ENCODE measurements around the gene FGF14.

FGF14 gene

DNA sequence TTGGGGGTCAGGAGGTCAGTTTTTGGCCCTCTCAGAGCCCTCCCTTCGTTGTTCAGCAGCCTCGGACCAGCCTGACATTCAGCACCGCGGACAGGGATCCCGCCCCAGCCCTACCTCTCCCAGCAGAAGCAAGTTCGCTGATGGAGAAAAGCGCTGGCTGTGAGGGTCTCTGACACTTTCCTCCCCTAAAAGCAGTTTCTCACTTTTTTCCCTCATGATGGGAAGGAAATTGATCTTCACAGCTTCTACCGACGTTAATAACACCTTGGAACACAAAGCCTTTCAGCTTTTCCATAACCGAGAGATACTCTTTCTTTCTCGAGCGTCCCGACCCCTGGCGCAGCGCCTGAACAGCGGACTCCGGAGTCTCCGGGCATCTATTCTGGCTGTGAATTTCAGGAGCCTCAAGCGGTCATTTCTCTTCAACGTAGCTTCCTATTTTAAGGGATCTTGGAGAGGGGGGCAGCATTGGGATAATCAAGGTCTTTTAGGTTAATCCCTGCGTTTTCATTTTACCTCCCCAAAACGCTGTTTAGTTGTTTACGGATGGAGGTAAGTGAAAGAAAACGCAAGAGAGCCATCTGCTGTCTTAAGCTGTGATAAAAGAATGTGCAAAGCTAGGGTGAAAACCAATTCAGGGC, 482.2 kb downstream of the FGF14 start:
- Histone ChIP-seq H3K4me1 (ENCODE audit: control insufficient read depth in 1 of 2, insufficient read depth in 2 of 2, low read length in 2 of 2) (peaks cover 4 to 11% of the 10 kb centered on the region in 2 experiments), H2BK12ac (ENCODE audit: low read length) (no peak overlapping the region), H3K4me2 (ENCODE audit: low read length) (peak overlapping the region; percentile 46), H2BK5ac (ENCODE audit: low read depth, low read length, poor library complexity) (no peak overlapping the region), H3K27ac (ENCODE audit: low read depth, low read length) (no peak overlapping the region), H3K18ac (ENCODE audit: low read length) (no peak overlapping the region), H2AFZ (ENCODE audit: insufficient read depth, low read length, poor library complexity) (no peak overlapping the region), H3K14ac (ENCODE audit: low read length) (no peak overlapping the region), H3K36me3 (ENCODE audit: control insufficient read depth in 1 of 2, insufficient read depth in 2 of 2, low read length in 2 of 2) (no peaks in the 10 kb centered on the region), H4K12ac (ENCODE audit: low read depth, low read length) (no peak overlapping the region), H2AK5ac (ENCODE audit: low read length) (no peak overlapping the region), H3K79me2 (ENCODE audit: control insufficient read depth, insufficient read depth, low read length, poor library complexity) (no peaks in the 10 kb centered on the region), H4K8ac (ENCODE audit: low read depth, low read length) (no peak overlapping the region), H3K9ac (ENCODE audit: low read length) (no peak overlapping the region), H3K9me3 (ENCODE audit: insufficient read depth, low read depth, low read length) (peaks cover 2% of the 10 kb centered on the region), H3K23ac (ENCODE audit: low read length) (no peak overlapping the region), H2BK120ac (ENCODE audit: insufficient read depth, low read length, poor library complexity) (no peak overlapping the region), H3K27me3 (ENCODE audit: insufficient read depth, low read length) (peaks cover 36% of the 10 kb centered on the region), H4K91ac (ENCODE audit: low read depth, low read length) (no peak overlapping the region), H3K79me1 (ENCODE audit: low read length) (no peaks in the 10 kb centered on the region), H3K4me3 (ENCODE audit: low read depth, low read length) (no peak overlapping the region), H3K4ac (ENCODE audit: low read depth, low read length) (no peak overlapping the region)
- no CpG with 5 or more reads among the region's 24 CpGs for WGBS (ENCODE audit: extremely low coverage, insufficient coverage, insufficient read length)
- DNase-seq = no peak

DNA sequence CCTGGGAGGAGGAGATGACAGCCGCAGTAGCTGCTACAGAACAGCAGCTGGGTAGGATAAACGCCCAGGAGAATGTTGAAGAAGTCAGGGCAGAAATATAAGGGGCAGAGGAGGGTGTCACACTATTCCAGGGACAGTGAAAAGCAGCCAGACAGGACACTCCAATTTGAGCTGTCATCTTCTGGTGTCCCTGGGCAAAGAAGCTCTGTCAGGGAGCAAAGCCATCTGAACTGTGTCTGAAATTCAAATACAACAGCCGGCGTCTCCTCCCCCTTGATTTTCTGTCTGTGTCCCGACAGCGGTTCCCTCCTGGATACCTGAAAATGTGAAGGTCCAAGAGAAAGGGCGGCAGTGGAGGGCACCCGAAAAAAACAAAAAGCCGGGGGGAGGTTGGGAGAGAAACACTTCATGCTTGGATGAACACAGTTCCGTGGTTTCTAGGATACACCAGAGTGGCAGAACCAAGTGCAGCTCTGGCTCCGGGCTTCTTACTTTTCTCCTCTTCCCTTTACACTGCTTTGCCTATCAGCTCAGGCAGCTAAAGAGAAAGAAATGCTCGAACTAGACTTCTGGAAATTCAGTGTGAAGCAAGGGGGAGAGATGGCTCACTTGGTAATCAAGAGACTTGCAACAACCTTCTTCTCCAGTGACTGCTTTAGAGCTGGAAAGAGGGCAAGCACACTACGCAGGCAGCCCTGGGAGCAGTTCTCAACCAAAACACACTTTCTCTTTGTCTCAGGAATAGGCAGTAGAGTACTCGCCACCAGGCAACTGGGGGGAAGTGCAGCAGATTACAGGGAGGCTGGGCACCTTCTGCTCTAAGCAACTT, 483.8 kb downstream of the FGF14 start:
- H2BK12ac ChIP-seq (ENCODE audit: low read length) = no peak overlapping the region
- no peak overlapping the region for H3K27ac ChIP-seq (ENCODE audit: low read depth, low read length)
- no peak overlapping the region for H3K4ac ChIP-seq (ENCODE audit: low read depth, low read length)
- no peak overlapping the region for H2BK5ac ChIP-seq (ENCODE audit: low read depth, low read length, poor library complexity)
- H3K4me2 ChIP-seq (ENCODE audit: low read length) = no peak overlapping the region
- H4K8ac ChIP-seq (ENCODE audit: low read depth, low read length) = no peak overlapping the region
- no peak overlapping the region for H4K12ac ChIP-seq (ENCODE audit: low read depth, low read length)
- H3K36me3 ChIP-seq (ENCODE audit: control insufficient read depth in 1 of 2, insufficient read depth in 2 of 2, low read length in 2 of 2) = no peaks in the 10 kb centered on the region
- no peak overlapping the region for H3K18ac ChIP-seq (ENCODE audit: low read length)
- no peak overlapping the region for H2BK120ac ChIP-seq (ENCODE audit: insufficient read depth, low read length, poor library complexity)
- no peak overlapping the region for H2AFZ ChIP-seq (ENCODE audit: insufficient read depth, low read length, poor library complexity)
- H3K79me1 ChIP-seq (ENCODE audit: low read length) = no peaks in the 10 kb centered on the region
- peak overlapping the region; percentile 48 for H3K23ac ChIP-seq (ENCODE audit: low read length)
- no peaks in the 10 kb centered on the region for H3K79me2 ChIP-seq (ENCODE audit: control insufficient read depth, insufficient read depth, low read length, poor library complexity)
- H3K4me1 ChIP-seq (ENCODE audit: control insufficient read depth in 1 of 2, insufficient read depth in 2 of 2, low read length in 2 of 2) = peaks cover 4 to 11% of the 10 kb centered on the region in 2 experiments
- H4K91ac ChIP-seq (ENCODE audit: low read depth, low read length) = no peak overlapping the region
- H3K14ac ChIP-seq (ENCODE audit: low read length) = no peak overlapping the region
- no peak overlapping the region for H2AK5ac ChIP-seq (ENCODE audit: low read length)
- peaks cover 2% of the 10 kb centered on the region for H3K9me3 ChIP-seq (ENCODE audit: insufficient read depth, low read depth, low read length)
- no CpG with 5 or more reads among the region's 14 CpGs for WGBS (ENCODE audit: extremely low coverage, insufficient coverage, insufficient read length)
- no peak overlapping the region for H3K9ac ChIP-seq (ENCODE audit: low read length)
- H3K4me3 ChIP-seq (ENCODE audit: low read depth, low read length) = no peak overlapping the region
- peaks cover 36% of the 10 kb centered on the region for H3K27me3 ChIP-seq (ENCODE audit: insufficient read depth, low read length)
- no peak for DNase-seq

DNA sequence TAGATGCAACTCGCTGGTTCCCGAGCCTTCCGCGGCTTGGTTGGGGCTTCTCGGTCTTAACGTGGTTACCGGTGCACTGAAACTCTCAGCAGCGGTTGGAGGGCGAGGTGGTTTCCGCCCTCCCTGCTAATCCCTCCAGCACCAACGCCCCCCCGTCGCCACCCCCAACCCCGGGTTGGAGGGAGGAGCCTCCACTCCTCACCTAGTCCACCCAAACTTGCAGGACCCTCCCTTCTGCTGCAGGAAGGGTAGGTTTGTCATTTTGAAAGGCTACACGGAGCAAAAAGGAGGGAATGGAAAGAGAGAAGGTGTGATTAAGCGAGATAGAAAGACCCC, 484.4 kb downstream of the FGF14 start:
- Histone ChIP-seq H2AFZ (ENCODE audit: insufficient read depth, low read length, poor library complexity) (no peak overlapping the region), H3K23ac (ENCODE audit: low read length) (no peak overlapping the region)

DNA sequence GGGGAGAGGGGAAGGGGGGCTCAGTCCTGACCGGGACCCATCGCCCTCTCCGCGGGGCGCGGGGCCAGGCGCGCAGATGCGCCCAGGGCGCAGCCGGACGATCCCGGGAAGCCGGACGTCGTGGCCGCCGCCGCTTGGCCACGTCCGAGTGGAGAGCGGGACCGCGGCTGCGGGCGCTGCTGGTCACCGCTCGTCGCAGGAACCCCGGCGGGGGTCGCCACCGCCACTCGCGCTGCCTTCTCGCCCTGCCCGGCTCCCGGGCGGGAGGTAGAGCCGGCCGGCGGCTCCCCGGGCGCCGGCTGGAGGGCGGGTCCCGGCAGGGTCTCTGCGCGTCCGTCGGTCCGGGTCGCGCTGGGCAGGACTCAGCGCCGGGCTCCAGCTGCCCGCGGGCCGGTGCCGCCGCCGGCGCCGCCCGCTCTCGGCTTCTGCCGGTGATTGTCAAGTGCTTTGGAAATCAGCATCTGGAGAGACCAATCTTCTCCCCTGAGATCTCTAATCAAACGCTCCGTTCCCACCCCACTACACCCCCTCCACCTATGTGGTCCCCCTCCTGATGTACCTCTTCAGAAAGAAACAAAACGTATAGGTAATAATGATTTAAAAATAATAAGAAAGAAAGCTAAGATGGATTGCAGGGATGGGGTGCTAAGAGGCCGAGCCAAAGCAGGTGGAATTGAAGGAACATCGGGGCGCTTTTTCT, 484.9 kb downstream of the FGF14 start:
- no peaks in the 10 kb centered on the region for H3K79me1 ChIP-seq (ENCODE audit: low read length)
- H2AK5ac ChIP-seq (ENCODE audit: low read length) = no peak overlapping the region
- no peak overlapping the region for H3K14ac ChIP-seq (ENCODE audit: low read length)
- no peak overlapping the region for H3K9ac ChIP-seq (ENCODE audit: low read length)
- H2BK120ac ChIP-seq (ENCODE audit: insufficient read depth, low read length, poor library complexity) = no peak overlapping the region
- H3K36me3 ChIP-seq (ENCODE audit: control insufficient read depth in 1 of 2, insufficient read depth in 2 of 2, low read length in 2 of 2) = no peaks in the 10 kb centered on the region
- H2AFZ ChIP-seq (ENCODE audit: insufficient read depth, low read length, poor library complexity) = no peak overlapping the region
- H3K4me2 ChIP-seq (ENCODE audit: low read length) = peak overlapping the region; percentile 77
- H4K8ac ChIP-seq (ENCODE audit: low read depth, low read length) = no peak overlapping the region
- peaks cover 4 to 11% of the 10 kb centered on the region in 2 experiments for H3K4me1 ChIP-seq (ENCODE audit: control insufficient read depth in 1 of 2, insufficient read depth in 2 of 2, low read length in 2 of 2)
- no peaks in the 10 kb centered on the region for H3K79me2 ChIP-seq (ENCODE audit: control insufficient read depth, insufficient read depth, low read length, poor library complexity)
- H3K4ac ChIP-seq (ENCODE audit: low read depth, low read length) = no peak overlapping the region
- H2BK5ac ChIP-seq (ENCODE audit: low read depth, low read length, poor library complexity) = no peak overlapping the region
- H3K23ac ChIP-seq (ENCODE audit: low read length) = no peak overlapping the region
- no peak overlapping the region for H2BK12ac ChIP-seq (ENCODE audit: low read length)
- H3K9me3 ChIP-seq (ENCODE audit: insufficient read depth, low read depth, low read length) = peaks cover 2% of the 10 kb centered on the region
- H3K4me3 ChIP-seq (ENCODE audit: low read depth, low read length) = peak overlapping the region; percentile 43
- H3K27me3 ChIP-seq (ENCODE audit: insufficient read depth, low read length) = peaks cover 36% of the 10 kb centered on the region
- H4K91ac ChIP-seq (ENCODE audit: low read depth, low read length) = no peak overlapping the region
- H3K18ac ChIP-seq (ENCODE audit: low read length) = no peak overlapping the region
- H4K12ac ChIP-seq (ENCODE audit: low read depth, low read length) = no peak overlapping the region
- DNase-seq = no peak
- no peak overlapping the region for H3K27ac ChIP-seq (ENCODE audit: low read depth, low read length)
- no CpG with 5 or more reads among the region's 73 CpGs for WGBS (ENCODE audit: extremely low coverage, insufficient coverage, insufficient read length)

More for the DNA sequence above, 484.4 kb downstream of the FGF14 start:
- Histone ChIP-seq H3K79me1 (ENCODE audit: low read length) (no peaks in the 10 kb centered on the region), H3K9me3 (ENCODE audit: insufficient read depth, low read depth, low read length) (peaks cover 2% of the 10 kb centered on the region), H3K18ac (ENCODE audit: low read length) (no peak overlapping the region), H3K14ac (ENCODE audit: low read length) (no peak overlapping the region), H3K4me1 (ENCODE audit: control insufficient read depth in 1 of 2, insufficient read depth in 2 of 2, low read length in 2 of 2) (peaks cover 4 to 11% of the 10 kb centered on the region in 2 experiments), H3K79me2 (ENCODE audit: control insufficient read depth, insufficient read depth, low read length, poor library complexity) (no peaks in the 10 kb centered on the region), H3K27ac (ENCODE audit: low read depth, low read length) (no peak overlapping the region), H4K8ac (ENCODE audit: low read depth, low read length) (no peak overlapping the region), H2AK5ac (ENCODE audit: low read length) (no peak overlapping the region), H2BK5ac (ENCODE audit: low read depth, low read length, poor library complexity) (no peak overlapping the region), H3K4ac (ENCODE audit: low read depth, low read length) (no peak overlapping the region), H3K4me3 (ENCODE audit: low read depth, low read length) (no peak overlapping the region), H4K91ac (ENCODE audit: low read depth, low read length) (no peak overlapping the region), H3K4me2 (ENCODE audit: low read length) (no peak overlapping the region), H3K36me3 (ENCODE audit: control insufficient read depth in 1 of 2, insufficient read depth in 2 of 2, low read length in 2 of 2) (no peaks in the 10 kb centered on the region), H3K27me3 (ENCODE audit: insufficient read depth, low read length) (peaks cover 36% of the 10 kb centered on the region), H3K9ac (ENCODE audit: low read length) (no peak overlapping the region), H4K12ac (ENCODE audit: low read depth, low read length) (no peak overlapping the region), H2BK12ac (ENCODE audit: low read length) (no peak overlapping the region), H2BK120ac (ENCODE audit: insufficient read depth, low read length, poor library complexity) (no peak overlapping the region)
- WGBS (ENCODE audit: extremely low coverage, insufficient coverage, insufficient read length) = no CpG with 5 or more reads among the region's 16 CpGs
- DNase-seq = no peak
